ENCODE data around the gene HERPUD2.

DNA sequence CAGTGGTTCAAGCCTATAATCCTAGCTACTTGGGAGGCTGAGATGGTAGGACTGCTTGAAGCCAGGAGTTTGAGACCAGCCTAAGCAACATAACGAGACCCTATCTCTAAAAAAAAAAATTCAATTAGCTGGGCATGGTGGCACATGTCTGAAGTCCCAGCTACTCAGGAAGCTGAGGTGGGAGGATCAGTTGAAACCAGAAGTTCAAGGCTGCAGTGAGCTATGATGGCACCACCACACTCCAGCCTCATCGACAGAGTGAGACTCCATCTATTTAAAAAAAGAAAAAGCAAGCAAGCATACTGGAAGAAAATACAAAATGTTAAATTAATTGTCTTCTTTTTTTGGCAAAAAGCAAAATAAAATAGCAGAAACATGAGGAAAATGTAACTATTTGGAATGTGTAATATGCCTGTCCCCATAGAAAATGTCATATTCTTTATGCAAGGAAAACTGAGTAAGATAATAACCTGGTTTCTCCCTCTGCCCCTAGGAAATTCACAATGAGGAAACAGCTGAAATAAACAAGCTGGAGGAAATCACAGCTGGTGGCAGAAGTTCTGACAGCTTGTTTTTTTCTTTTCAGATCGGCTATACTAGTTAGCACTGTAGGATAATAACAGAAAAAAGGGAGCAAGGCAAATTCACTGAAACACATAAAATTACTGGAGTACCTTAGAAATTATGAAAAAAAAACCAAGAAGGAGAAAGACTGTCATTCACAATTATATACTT, 48.5 kb downstream of the HERPUD2 start:
- TF ChIP-seq CTCF (IDR thresholded peaks at IDR 0.05) (no peak), POLR2A (IDR thresholded peaks at IDR 0.05) (no peak), POLR2AphosphoS5 (IDR thresholded peaks at IDR 0.05) (no peak)

Data from prostate gland (tissue), 2 donors.